GM18505 (cell line): ENCODE results near the gene PLEKHA6.
A peak's percentile ranks its signal among the peaks of the same experiment; 100 is the strongest.

Experiments used
- ATAC-seq: cut with Tn5 transposase; IDR thresholded peaks from one replicate; pipeline ENCODE4 v1.9.1; 2021; ENCODE audit not compliant: unreplicated experiment
- POLR2A ChIP-seq: IDR thresholded peaks from 4 replicates; pipeline ENCODE4 v1.6.1; 2011; ENCODE audit warnings: borderline replicate concordance; ENCODE audit not compliant: insufficient read depth, insufficient read length; ENCODE audit errors: extremely low read depth

PLEKHA6 gene

DNA sequence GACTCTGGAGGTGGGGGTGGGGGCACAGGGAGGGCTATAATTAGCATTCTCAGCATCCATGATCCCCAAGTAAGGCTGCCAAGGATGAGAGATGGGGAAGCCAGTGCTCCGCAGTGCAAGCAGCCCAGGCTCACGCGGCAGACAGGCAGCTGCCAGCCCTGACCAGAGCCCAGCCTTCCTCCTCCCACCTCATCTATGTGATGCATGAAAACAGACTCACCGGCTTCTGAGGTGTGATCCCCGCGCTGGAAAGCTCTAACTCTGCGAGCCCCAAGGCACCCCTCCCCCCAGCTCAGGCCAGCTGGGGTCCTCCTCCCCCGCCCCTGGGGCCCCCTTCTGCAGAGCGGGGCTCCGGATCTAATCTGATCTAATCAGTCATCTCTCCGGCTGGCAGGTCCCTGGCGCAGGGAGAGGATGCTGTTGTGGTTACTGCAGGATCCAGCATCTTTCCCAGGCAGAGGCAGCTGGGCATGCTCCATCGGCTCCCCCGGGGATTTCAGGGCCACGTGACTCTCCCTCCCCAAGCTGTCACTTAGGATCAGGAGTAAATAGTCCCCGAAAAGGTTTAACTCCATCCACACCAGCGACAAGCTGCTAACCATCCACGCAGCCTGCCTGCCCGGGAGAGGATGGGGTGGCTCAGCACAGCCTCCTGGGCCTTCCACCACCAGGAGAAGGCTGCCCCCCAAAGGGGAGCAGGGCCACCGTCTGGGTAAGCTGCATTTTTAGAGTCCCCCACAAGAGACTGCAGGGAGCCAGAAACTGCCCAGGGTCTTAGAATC lies at the start of gene PLEKHA6:
TSS of gene PLEKHA6 (minus strand) at position 456 of the 782 bp plus-strand sequence. CDS start 86,202 bp downstream, outside the sequence.
- no peak for TF ChIP-seq POLR2A
- no peak for ATAC-seq

DNA sequence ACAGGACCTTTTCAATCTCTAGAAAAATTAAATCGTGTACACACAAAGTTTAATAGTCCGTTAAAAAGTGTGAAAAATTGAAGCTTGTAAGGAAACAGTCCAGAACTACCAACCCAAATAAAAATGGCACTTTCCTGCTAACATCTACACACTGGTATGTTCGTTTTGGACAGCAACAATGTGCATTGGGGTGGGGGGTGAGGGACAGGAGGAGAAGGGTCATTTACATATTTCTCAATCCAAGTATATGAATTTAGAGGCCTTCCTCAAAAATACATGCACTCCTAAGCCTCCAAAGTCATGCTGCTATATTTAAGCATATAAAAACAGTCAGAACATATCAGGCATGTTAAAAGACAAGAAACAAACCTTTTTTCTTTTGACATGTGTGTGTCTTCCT lies 49.4 kb upstream of the PLEKHA6 start:
- no peak for ATAC-seq
- TF ChIP-seq POLR2A: no peak

- no peak for TF ChIP-seq POLR2A
- no peak for ATAC-seq
Measured at GRCh38 chr1:204408602-204409001, 48.9 kb upstream of the PLEKHA6 start.

DNA sequence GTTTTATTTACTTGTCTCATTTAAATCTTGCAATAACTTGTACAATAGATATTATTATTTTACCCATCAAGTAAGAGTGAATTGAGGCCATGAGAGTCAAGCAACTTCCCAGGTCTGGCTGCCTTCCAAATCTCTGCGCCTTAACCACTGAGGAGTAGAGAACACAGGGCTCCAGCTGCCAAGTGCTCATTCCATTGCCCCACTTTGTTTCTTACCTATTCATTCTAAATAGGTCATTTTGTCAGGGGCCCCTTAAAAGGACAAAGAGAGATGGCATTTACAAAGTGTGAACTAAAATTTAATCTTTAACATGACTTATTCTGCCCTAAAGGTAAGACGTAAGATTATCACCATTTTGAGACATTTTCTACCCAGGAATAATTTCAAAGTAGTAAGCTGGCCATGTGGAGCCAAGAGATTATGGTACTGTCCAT lies 48.4 kb upstream of the PLEKHA6 start:
- no peak for TF ChIP-seq POLR2A

GRCh38 chr1:204407295-204407971 lies 47.7 kb upstream of the PLEKHA6 start:
- ATAC-seq: no peak
- no peak for TF ChIP-seq POLR2A

More for the DNA sequence above, 48.4 kb upstream of the PLEKHA6 start:
- ATAC-seq: no peak

- no peak for ATAC-seq
- TF ChIP-seq POLR2A: no peak
Measured at GRCh38 chr1:204406621-204407020, 46.9 kb upstream of the PLEKHA6 start.

- TF ChIP-seq POLR2A: no peak
- no peak for ATAC-seq
Measured at GRCh38 chr1:204405988-204406387, 46.3 kb upstream of the PLEKHA6 start.

DNA sequence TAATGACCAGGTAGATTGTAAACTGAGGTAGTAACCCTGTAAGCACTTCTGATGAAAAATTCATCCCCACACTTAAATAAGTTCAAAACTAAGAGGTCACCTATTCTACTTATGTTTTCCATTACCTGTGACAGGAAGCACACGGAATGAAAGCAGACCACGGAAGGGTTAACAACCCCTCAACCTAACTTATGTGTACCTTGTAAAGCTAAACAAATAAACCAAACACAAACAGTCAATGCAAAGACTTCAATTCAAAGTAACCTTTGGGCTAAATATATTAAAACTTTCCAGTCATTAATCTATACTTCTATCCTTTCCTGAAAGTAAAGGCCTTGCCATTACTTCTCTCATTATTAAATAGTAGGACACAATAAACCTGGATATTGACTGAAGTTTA lies 44.9 kb upstream of the PLEKHA6 start:
- TF ChIP-seq POLR2A: no peak
- ATAC-seq: no peak

DNA sequence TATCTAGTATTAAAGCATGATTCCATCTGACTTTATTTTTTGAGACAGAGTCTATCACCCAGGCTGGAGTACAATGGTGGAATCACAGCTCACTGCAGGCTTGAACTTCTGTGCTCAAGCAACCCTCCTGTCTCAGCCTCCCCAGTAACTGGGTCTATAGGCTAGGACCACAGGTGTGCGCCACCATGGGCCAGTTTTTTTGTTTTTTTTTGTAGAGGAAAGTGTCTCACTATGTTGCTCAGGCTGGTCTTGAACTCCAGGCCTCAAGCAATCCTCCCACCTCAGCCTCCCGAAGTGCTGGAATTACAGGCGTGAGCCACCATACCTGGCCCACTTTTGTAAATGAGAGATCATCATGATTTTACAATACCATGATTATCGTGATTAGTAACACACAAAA lies 42.7 kb upstream of the PLEKHA6 start:
- no peak for ATAC-seq
- TF ChIP-seq POLR2A: no peak

DNA sequence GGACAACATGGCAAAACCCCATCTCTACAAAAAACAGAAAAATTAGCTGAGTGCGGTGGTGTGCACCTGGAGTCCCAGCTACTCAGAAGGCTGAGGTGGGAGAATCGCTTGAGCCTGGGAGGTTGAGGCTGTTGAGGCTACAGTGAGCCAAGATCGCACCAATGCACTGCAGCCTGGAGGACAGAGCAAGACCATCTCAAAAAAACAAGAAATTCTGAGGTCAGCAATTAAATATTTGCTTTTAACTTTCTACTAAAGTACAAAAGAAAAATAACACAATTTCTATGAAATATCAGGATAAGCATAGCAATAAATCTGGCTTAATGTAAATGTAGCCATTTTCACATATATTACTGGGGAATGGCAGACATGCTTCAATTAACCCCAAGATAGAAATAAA lies 42.0 kb upstream of the PLEKHA6 start:
- no peak for TF ChIP-seq POLR2A
- no peak for ATAC-seq

DNA sequence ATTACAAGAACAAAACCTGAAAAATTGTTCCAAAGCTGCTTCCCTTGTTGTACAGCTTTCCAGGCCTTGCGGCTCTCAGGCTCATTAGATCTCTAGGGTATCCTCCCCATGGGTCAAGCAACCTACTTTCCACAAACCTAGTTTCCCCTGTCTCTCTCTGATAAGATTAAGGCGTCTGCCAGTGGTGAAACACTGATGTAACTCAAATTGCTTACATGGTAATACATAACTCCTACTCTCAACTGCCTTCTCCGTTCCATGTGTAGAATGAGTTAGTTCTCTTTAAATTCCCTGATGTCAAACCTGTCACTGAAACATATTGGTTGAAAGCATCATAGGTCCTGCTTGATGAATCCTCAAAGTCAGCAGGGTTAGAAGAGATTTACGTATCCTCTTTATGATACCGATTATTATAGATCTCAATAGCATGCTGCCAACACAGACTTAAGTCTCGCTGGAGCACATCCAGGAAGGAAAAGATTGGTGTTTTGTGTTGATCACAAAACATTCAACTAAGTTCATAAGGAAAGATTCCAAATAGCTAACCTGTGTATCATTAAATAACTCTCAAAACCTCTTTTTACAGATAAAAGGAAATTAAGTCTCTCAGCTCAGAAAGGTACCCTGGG lies 41.3 kb upstream of the PLEKHA6 start:
- no peak for ATAC-seq
- no peak for TF ChIP-seq POLR2A

DNA sequence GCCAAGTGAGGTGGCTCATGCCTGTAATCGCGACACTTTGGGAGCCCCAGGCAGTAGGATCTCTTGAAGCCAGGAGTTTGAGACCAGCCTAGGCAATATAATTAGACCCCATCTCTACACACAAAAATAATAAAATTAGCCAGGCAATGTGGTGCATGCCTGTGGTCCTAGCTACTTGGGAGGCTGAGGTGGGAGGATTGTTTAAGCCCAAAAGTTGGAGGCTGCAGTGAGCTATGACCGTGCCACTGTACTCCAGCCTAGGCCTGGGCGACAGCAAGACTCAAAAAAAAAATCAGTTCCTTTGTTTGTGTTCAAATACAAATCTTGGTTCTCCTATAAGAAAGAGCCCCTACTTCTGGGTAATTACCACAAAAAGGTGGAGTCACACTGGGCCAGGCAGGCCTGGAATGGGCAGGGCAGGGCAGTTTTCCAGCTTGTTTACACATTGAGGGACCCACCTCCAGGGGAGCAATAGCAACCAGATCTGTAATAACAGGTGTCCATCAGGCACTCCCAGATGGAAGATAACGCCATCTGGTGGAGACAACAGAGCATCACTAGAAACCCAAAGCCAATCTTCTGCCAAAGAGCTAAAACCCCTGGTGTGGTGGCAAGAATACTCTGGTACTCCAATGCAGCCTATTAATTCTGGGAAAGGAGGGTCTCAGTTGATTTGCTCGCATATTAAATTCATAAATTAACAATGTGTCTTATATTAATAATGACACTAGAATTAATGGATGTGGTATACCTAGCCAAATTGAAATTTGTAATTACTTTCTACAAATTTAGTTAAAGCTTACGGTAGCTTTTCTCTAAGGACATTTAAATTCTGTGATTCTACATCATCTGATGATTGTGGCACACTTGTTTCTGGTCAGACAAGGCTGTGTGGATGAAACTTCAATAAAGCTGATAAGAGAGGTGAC lies 38.7 kb upstream of the PLEKHA6 start:
- peak; percentile 56 for ATAC-seq
- TF ChIP-seq POLR2A: no peak
